ENCODE measurements around the gene SCAMP4.

GRCh38 chr19:1912760-1913505 is 7.7 kb downstream of the SCAMP4 start:
- TF ChIP-seq CTCF (IDR thresholded peaks at IDR 0.05), result no peak
- TF ChIP-seq POLR2A (IDR thresholded peaks at IDR 0.05), result no peak

Data from esophagus squamous epithelium (tissue), 4 donors.